HepG2 (cell line): ENCODE measurements around the gene APOM. TPM values are rescaled to one million over a fixed set of nuclear protein-coding genes. Genes with fewer than 3 reads are reported as not detected.

Source experiments
- ATF7-NPFF ChIP-seq: sonication (generic); formaldehyde crosslinking; IDR thresholded peaks from 2 replicates; pipeline ENCODE4 v1.8.1; 2023; ENCODE audit warnings: mild to moderate bottlenecking, low read depth, missing genetic modification reagents, moderate library complexity
- BRD4 ChIP-seq: sonication (generic); formaldehyde crosslinking; IDR thresholded peaks from 2 replicates; pipeline ENCODE4 v1.4.0; 2020; ENCODE audit warnings: missing genetic modification reagents
- DNMT1 ChIP-seq: sonication (generic); formaldehyde crosslinking; IDR thresholded peaks from 2 replicates; pipeline ENCODE4 v1.5.1; 2020; ENCODE audit warnings: mild to moderate bottlenecking, missing genetic modification reagents
- FOXO4 ChIP-seq: sonication (generic); formaldehyde crosslinking; conservative IDR thresholded peaks from 2 replicates; pipeline ENCODE4 v1.8.1; 2023; ENCODE audit warnings: missing genetic modification reagents
- GZF1 ChIP-seq: sonication (generic); formaldehyde crosslinking; IDR thresholded peaks from 2 replicates; pipeline ENCODE4 v1.5.1; 2020; ENCODE audit warnings: mild to moderate bottlenecking, missing genetic modification reagents
- NCOA2 ChIP-seq: sonication (generic); formaldehyde crosslinking; IDR thresholded peaks from 2 replicates; pipeline ENCODE4 v1.8.0; 2022; ENCODE audit warnings: inconsistent platforms
- PRPF4 ChIP-seq: fragments of 200-400 bp; formaldehyde crosslinking; IDR thresholded peaks from 2 replicates; pipeline ENCODE4 v1.6.1; 2016; ENCODE audit warnings: low read length, low read depth; ENCODE audit not compliant: poor library complexity, severe bottlenecking
- REPIN1 ChIP-seq: sonication (generic); formaldehyde crosslinking; IDR thresholded peaks from 2 replicates; pipeline ENCODE4 v1.8.0; 2022; ENCODE audit warnings: missing genetic modification reagents, low read depth, mild to moderate bottlenecking, borderline replicate concordance
- RFX1 ChIP-seq: fragments of 450-650 bp; IDR thresholded peaks from 2 replicates; pipeline ENCODE4 v1.6.1; 2017
- SP140L ChIP-seq: sonication (generic); formaldehyde crosslinking; IDR thresholded peaks from 2 replicates; pipeline ENCODE4 v1.4.0; 2020; ENCODE audit warnings: missing genetic modification reagents, borderline replicate concordance
- TRAFD1 ChIP-seq: sonication (generic); formaldehyde crosslinking; IDR thresholded peaks from 2 replicates; pipeline ENCODE4 v1.5.1; 2020; ENCODE audit warnings: missing genetic modification reagents, mild to moderate bottlenecking, borderline replicate concordance
- YEATS2 ChIP-seq: sonication (generic); formaldehyde crosslinking; IDR thresholded peaks from 2 replicates; pipeline ENCODE4 v1.4.0; 2020; ENCODE audit warnings: missing genetic modification reagents, borderline replicate concordance
- ZBTB33 ChIP-seq: sonication (generic); formaldehyde crosslinking; IDR thresholded peaks from 2 replicates; pipeline ENCODE4 v1.4.0; 2020; ENCODE audit warnings: missing genetic modification reagents
- ZBTB43 ChIP-seq: sonication (generic); formaldehyde crosslinking; conservative IDR thresholded peaks from 2 replicates; pipeline ENCODE4 v1.4.0; 2020; ENCODE audit warnings: missing genetic modification reagents
- ZBTB8A ChIP-seq: sonication (generic); formaldehyde crosslinking; IDR thresholded peaks from 2 replicates; pipeline ENCODE4 v1.4.0; 2020; ENCODE audit warnings: mild to moderate bottlenecking, low read depth, missing genetic modification reagents, borderline replicate concordance
- ZNF121 ChIP-seq: sonication (generic); formaldehyde crosslinking; IDR thresholded peaks from 2 replicates; pipeline ENCODE4 v1.5.0; 2020; ENCODE audit warnings: mild to moderate bottlenecking, missing genetic modification reagents
- ZNF18 ChIP-seq: sonication (generic); formaldehyde crosslinking; IDR thresholded peaks from 2 replicates; pipeline ENCODE4 v1.8.0; 2022; ENCODE audit warnings: mild to moderate bottlenecking, missing genetic modification reagents; ENCODE audit not compliant: insufficient replicate concordance
- ZNF296 ChIP-seq: sonication (generic); formaldehyde crosslinking; conservative IDR thresholded peaks from 2 replicates; pipeline ENCODE4 v1.5.0; 2020; ENCODE audit warnings: mild to moderate bottlenecking, missing genetic modification reagents
- ZNF549 ChIP-seq: sonication (generic); formaldehyde crosslinking; IDR thresholded peaks from 2 replicates; pipeline ENCODE4 v1.5.0; 2020; ENCODE audit warnings: missing genetic modification reagents
- ZNF564 ChIP-seq: sonication (generic); formaldehyde crosslinking; IDR thresholded peaks from 2 replicates; pipeline ENCODE4 v1.8.1; 2023; ENCODE audit warnings: mild to moderate bottlenecking, missing genetic modification reagents
- ZNF749 ChIP-seq: sonication (generic); formaldehyde crosslinking; IDR thresholded peaks from 2 replicates; pipeline ENCODE4 v1.8.0; 2022; ENCODE audit warnings: mild to moderate bottlenecking, missing genetic modification reagents, moderate library complexity, borderline replicate concordance
- polyA plus RNA-seq, 8 experiments: library from polyadenylated mRNA; depleted of rRNA in 3 of 8; stranded (reverse) in 7 of 8; unstranded in 1 of 8; fragments of >200 nt; fragmentation: Illumina TruSeq in 4 of 8; extraction: Trizol in 4 of 8; gene quantifications; 2 replicates each; pipeline versions ENCODE4 v1.2.1 to v1.2.3, GENCODE V29; 2011 to 2016; ENCODE audit warnings: low read depth in 4 of 8, missing spikeins in 1 of 8, mixed read lengths in 1 of 8; ENCODE audit not compliant: insufficient read depth in 1 of 8
- total RNA-seq, 5 experiments: library from RNA; depleted of rRNA; stranded (reverse); fragments of >200 nt; fragmentation: Illumina TruSeq; extraction: Trizol; gene quantifications; 2 replicates each; pipeline ENCODE4 v1.2.3, GENCODE V29; 2016; ENCODE audit warnings: low read depth in 1 of 5
- TF ChIP-seq, protein P1 (sequence below): IDR thresholded peaks from 2 replicates; pipeline ENCODE4 v1.6.1; 2016; ENCODE audit warnings: mild to moderate bottlenecking, missing biosample characterization, missing genetic modification reagents

The APOM gene
- total and polyA plus RNA-seq, 2 of the 13 experiments (the other 11 are each of a cell fraction or from before 2014, with no cell fraction given), result 98.2 to 1,140 TPM

- TF ChIP-seq TRAFD1 (CRISPR knock-in tag) (peak; percentile 76; the same call in 1 of the 2 replicates), FOXO4 (no peak), GZF1 (CRISPR knock-in tag) (no peak), ATF7-NPFF (CRISPR knock-in tag) (0 out of 2 replicates have a peak, but pooled peaks have one; percentile 49), RFX1 (no peak), ZNF296 (CRISPR knock-in tag) (no peak), ZNF564 (CRISPR knock-in tag) (no peak), REPIN1 (CRISPR knock-in tag) (no peak), DNMT1 (no peak), NCOA2 (no peak), ZNF18 (CRISPR knock-in tag) (no peak), YEATS2 (CRISPR knock-in tag) (no peak), ZBTB33 (CRISPR knock-in tag) (no peak), ZNF121 (no peak), BRD4 (CRISPR knock-in tag) (0 out of 2 replicates have a peak, but pooled peaks have one; percentile 39), SP140L (0 out of 2 replicates have a peak, but pooled peaks have one; percentile 15), ZBTB43 (CRISPR knock-in tag) (peak; percentile 59; the same call in 1 of the 2 replicates), ZNF549 (CRISPR knock-in tag) (no peak), ZBTB8A (CRISPR knock-in tag) (no peak), ZNF749 (CRISPR knock-in tag) (no peak), PRPF4 (no peak)
- TF ChIP-seq, protein P1, sequence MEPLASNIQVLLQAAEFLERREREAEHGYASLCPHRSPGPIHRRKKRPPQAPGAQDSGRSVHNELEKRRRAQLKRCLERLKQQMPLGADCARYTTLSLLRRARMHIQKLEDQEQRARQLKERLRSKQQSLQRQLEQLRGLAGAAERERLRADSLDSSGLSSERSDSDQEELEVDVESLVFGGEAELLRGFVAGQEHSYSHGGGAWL (CRISPR knock-in tag), result no peak
Measured at GRCh38 chr6:31651602-31652191, 4.0 kb upstream of the APOM start (continued).
